Subcutaneous abdominal adipose tissue (tissue), 5 donors: Measurements from ENCODE around the gene ACSS2.

Experiments
- H3K27ac ChIP-seq: one replicate; pipeline ENCODE4 v1.7.0; 2013; ENCODE audit warnings: low read depth, mild to moderate bottlenecking, inconsistent platforms, low read length, moderate library complexity
- H3K27me3 ChIP-seq, 5 donors: one replicate each; pipeline ENCODE4 v1.7.0; 2013; ENCODE audit warnings: low read length in 5 of 5, inconsistent platforms in 1 of 5; ENCODE audit not compliant: control insufficient read depth in 5 of 5, insufficient read depth in 4 of 5
- H3K36me3 ChIP-seq, 5 donors: one replicate each; pipeline ENCODE4 v1.7.0; 2013; ENCODE audit warnings: low read length in 5 of 5; ENCODE audit not compliant: control insufficient read depth in 5 of 5, insufficient read depth in 5 of 5
- H3K4me1 ChIP-seq, 5 donors: one replicate each; pipeline ENCODE4 v1.7.0; 2013; ENCODE audit warnings: low read length in 5 of 5, mild to moderate bottlenecking in 3 of 5, moderate library complexity in 1 of 5; ENCODE audit not compliant: control insufficient read depth in 5 of 5, insufficient read depth in 5 of 5
- H3K4me3 ChIP-seq, 5 donors: one replicate each; pipeline ENCODE4 v1.7.0; 2013; ENCODE audit warnings: low read length in 5 of 5, low read depth in 1 of 5
- H3K9ac ChIP-seq, 5 donors: one replicate each; pipeline ENCODE4 v1.7.0; 2013; ENCODE audit warnings: low read length in 5 of 5, mild to moderate bottlenecking in 4 of 5, moderate library complexity in 3 of 5
- H3K9me3 ChIP-seq, 5 donors: one replicate each; pipeline ENCODE4 v1.7.0; 2013; ENCODE audit warnings: low read length in 5 of 5; ENCODE audit not compliant: control insufficient read depth in 5 of 5
- donor health status: healthy.
- donor health status: healthy.
- donor health status: healthy.
- donor health status: healthy.
- donor health status: healthy.

ACSS2 gene

GRCh38 chr20:34970193-34970840, 93.9 kb downstream of the ACSS2 start:
- no peaks in the 10 kb centered on the region for H3K4me1 ChIP-seq
- no peaks in the 10 kb centered on the region for H3K36me3 ChIP-seq
- H3K4me3 ChIP-seq, result no peak overlapping the region
- H3K9ac ChIP-seq, result no peak overlapping the region
- no peak overlapping the region for H3K27ac ChIP-seq
- H3K27me3 ChIP-seq, result no peaks in the 10 kb centered on the region
- no peaks in the 10 kb centered on the region for H3K9me3 ChIP-seq

- Histone ChIP-seq H3K9ac (no peak overlapping the region), H3K36me3 (no peaks in the 10 kb centered on the region), H3K4me3 (no peak overlapping the region), H3K27me3 (no peaks in the 10 kb centered on the region), H3K27ac (no peak overlapping the region), H3K4me1 (no peaks in the 10 kb centered on the region), H3K9me3 (no peaks in the 10 kb centered on the region)
Observed at GRCh38 chr20:34970846-34971560, 94.6 kb downstream of the ACSS2 start.

GRCh38 chr20:34971561-34972235, 95.3 kb downstream of the ACSS2 start:
- no peaks in the 10 kb centered on the region for H3K4me1 ChIP-seq
- H3K9ac ChIP-seq, result no peak overlapping the region
- H3K4me3 ChIP-seq, result no peak overlapping the region
- no peaks in the 10 kb centered on the region for H3K36me3 ChIP-seq
- no peak overlapping the region for H3K27ac ChIP-seq
- no peaks in the 10 kb centered on the region for H3K27me3 ChIP-seq
- no peaks in the 10 kb centered on the region for H3K9me3 ChIP-seq

- H3K9me3 ChIP-seq, result no peaks in the 10 kb centered on the region
- H3K36me3 ChIP-seq, result no peaks in the 10 kb centered on the region
- H3K27me3 ChIP-seq, result no peaks in the 10 kb centered on the region
- H3K4me1 ChIP-seq, result no peaks in the 10 kb centered on the region
- no peak overlapping the region for H3K27ac ChIP-seq
- no peak overlapping the region for H3K4me3 ChIP-seq
- H3K9ac ChIP-seq, result no peak overlapping the region
Observed at GRCh38 chr20:34974246-34974645, 97.8 kb downstream of the ACSS2 start.

GRCh38 chr20:34976286-34976685, 99.9 kb downstream of the ACSS2 start:
- Histone ChIP-seq H3K4me3 (no peak overlapping the region), H3K27me3 (no peaks in the 10 kb centered on the region), H3K4me1 (no peaks in the 10 kb centered on the region), H3K27ac (no peak overlapping the region), H3K9ac (no peak overlapping the region), H3K36me3 (no peaks in the 10 kb centered on the region), H3K9me3 (no peaks in the 10 kb centered on the region)
